DND-41 (cell line): Measurements from ENCODE around the gene PDZRN3.

Source experiments
- ATAC-seq: fragments of 200-7000 bp; cut with Tn5 transposase; 3 replicates; pipeline ENCODE4 v1.9.1; 2021; ENCODE audit warnings: low read depth; ENCODE audit not compliant: insufficient read depth
- DNase-seq: peaks from one replicate; pipeline ENCODE4 v3.0.0-alpha.2; 2020
- H2AFZ ChIP-seq: 2 replicates; pipeline ENCODE4 v1.6.0; 2012; ENCODE audit warnings: low read depth, low read length
- H3K27ac ChIP-seq: 2 replicates; pipeline ENCODE4 v1.5.1; 2012; ENCODE audit warnings: low read length, inconsistent platforms
- H3K27me3 ChIP-seq: fragments of 200-600 bp; sonication (generic); 2 replicates; pipeline ENCODE4 v1.6.0; 2012; ENCODE audit warnings: low read length, mild to moderate bottlenecking, inconsistent platforms; ENCODE audit not compliant: insufficient read depth, poor library complexity
- H3K36me3 ChIP-seq: 2 replicates; pipeline ENCODE4 v1.5.1; 2012; ENCODE audit warnings: low read length, inconsistent platforms; ENCODE audit not compliant: insufficient read depth
- H3K4me1 ChIP-seq: 2 replicates; pipeline ENCODE4 v1.5.1; 2012; ENCODE audit warnings: mild to moderate bottlenecking, low read length; ENCODE audit not compliant: insufficient read depth
- H3K4me2 ChIP-seq: 2 replicates; pipeline ENCODE4 v1.6.0; 2012; ENCODE audit warnings: mild to moderate bottlenecking, moderate library complexity, low read length, inconsistent platforms; ENCODE audit not compliant: insufficient read depth
- H3K4me3 ChIP-seq, 2 experiments: fragments of 200-600 bp in 1 of 2; shearing (Covaris generic) in 1 of 2; 2 replicates each; pipeline ENCODE4 v1.5.1; 2012 to 2016; ENCODE audit warnings: inconsistent platforms in 2 of 2, low read length in 2 of 2, mild to moderate bottlenecking in 2 of 2, low read depth in 1 of 2, moderate library complexity in 1 of 2
- H3K79me2 ChIP-seq: 2 replicates; pipeline ENCODE4 v1.6.0; 2012; ENCODE audit warnings: low read length, inconsistent platforms; ENCODE audit not compliant: insufficient read depth
- H3K9ac ChIP-seq: 2 replicates; pipeline ENCODE4 v1.6.0; 2012; ENCODE audit warnings: low read depth, mild to moderate bottlenecking, inconsistent platforms, low read length, moderate library complexity
- H3K9me3 ChIP-seq: 2 replicates; pipeline ENCODE4 v1.5.1; 2012; ENCODE audit warnings: low read length, moderate library complexity, mild to moderate bottlenecking, inconsistent platforms; ENCODE audit not compliant: insufficient read depth, severe bottlenecking
- H4K20me1 ChIP-seq: 2 replicates; pipeline ENCODE4 v1.6.0; 2012; ENCODE audit warnings: low read length; ENCODE audit not compliant: insufficient read depth
- CTCF ChIP-seq: IDR thresholded peaks from 2 replicates; pipeline ENCODE4 v1.5.1; 2012; ENCODE audit warnings: borderline replicate concordance, low read length, moderate library complexity, mild to moderate bottlenecking; ENCODE audit not compliant: poor library complexity, severe bottlenecking; ENCODE audit errors: extremely low read depth
- EZH2 ChIP-seq: IDR thresholded peaks from 3 replicates; pipeline ENCODE4 v1.6.1; 2012; ENCODE audit warnings: borderline replicate concordance, low read depth, mild to moderate bottlenecking, moderate library complexity, low read length, inconsistent platforms; ENCODE audit not compliant: severe bottlenecking

Gene PDZRN3

GRCh38 chr3:73419942-73420341 is 204.8 kb downstream of the PDZRN3 start:
- Histone ChIP-seq H3K27me3 (no peaks in the 10 kb centered on the region), H3K4me3 (no peak overlapping the region), H2AFZ (no peak overlapping the region), H3K9ac (no peak overlapping the region), H3K4me2 (no peak overlapping the region), H3K4me1 (no peaks in the 10 kb centered on the region), H3K79me2 (no peaks in the 10 kb centered on the region), H3K27ac (no peak overlapping the region), H4K20me1 (no peaks in the 10 kb centered on the region), H3K9me3 (no peaks in the 10 kb centered on the region), H3K36me3 (no peaks in the 10 kb centered on the region)
- TF ChIP-seq EZH2 (no peak), CTCF (no peak)
- ATAC-seq (no peak), DNase-seq (no peak)

GRCh38 chr3:73419179-73419803 is 205.4 kb downstream of the PDZRN3 start:
- Histone ChIP-seq H2AFZ (no peak overlapping the region), H3K4me3 (no peak overlapping the region), H3K36me3 (no peaks in the 10 kb centered on the region), H3K9ac (no peak overlapping the region), H3K4me1 (no peaks in the 10 kb centered on the region), H3K27me3 (no peaks in the 10 kb centered on the region), H3K79me2 (no peaks in the 10 kb centered on the region), H3K9me3 (no peaks in the 10 kb centered on the region), H4K20me1 (no peaks in the 10 kb centered on the region), H3K4me2 (no peak overlapping the region), H3K27ac (no peak overlapping the region)
- no peak for ATAC-seq
- TF ChIP-seq EZH2, result no peak
- TF ChIP-seq CTCF, result peak; percentile 32
- no peak for DNase-seq

GRCh38 chr3:73418681-73419080 is 206.1 kb downstream of the PDZRN3 start:
- TF ChIP-seq CTCF (no peak), EZH2 (no peak)
- Histone ChIP-seq H4K20me1 (no peaks in the 10 kb centered on the region), H3K27ac (no peak overlapping the region), H2AFZ (no peak overlapping the region), H3K27me3 (no peaks in the 10 kb centered on the region), H3K9me3 (no peaks in the 10 kb centered on the region), H3K9ac (no peak overlapping the region), H3K4me3 (no peak overlapping the region), H3K79me2 (no peaks in the 10 kb centered on the region), H3K36me3 (no peaks in the 10 kb centered on the region), H3K4me1 (no peaks in the 10 kb centered on the region), H3K4me2 (no peak overlapping the region)
- ATAC-seq, result no peak
- no peak for DNase-seq

- H3K36me3 ChIP-seq, result no peaks in the 10 kb centered on the region
- no peak for ATAC-seq
- no peak overlapping the region for H3K4me3 ChIP-seq
- no peak overlapping the region for H2AFZ ChIP-seq
- H3K9me3 ChIP-seq, result no peaks in the 10 kb centered on the region
- no peak for DNase-seq
- H3K79me2 ChIP-seq, result no peaks in the 10 kb centered on the region
- H3K27me3 ChIP-seq, result peaks cover 4% of the 10 kb centered on the region
- TF ChIP-seq EZH2 (no peak), CTCF (no peak)
- H3K9ac ChIP-seq, result no peak overlapping the region
- H3K4me1 ChIP-seq, result no peaks in the 10 kb centered on the region
- no peak overlapping the region for H3K27ac ChIP-seq
- H3K4me2 ChIP-seq, result no peak overlapping the region
- no peaks in the 10 kb centered on the region for H4K20me1 ChIP-seq
Measured at GRCh38 chr3:73415118-73415517, 209.6 kb downstream of the PDZRN3 start.
